SK-N-SH (cell line): Measurements from ENCODE around the gene PKNOX2. TPM values are rescaled to one million over a fixed set of nuclear protein-coding genes. Genes with fewer than 3 reads are reported as not detected.

Source experiments
- CTCF ChIA-PET: fragments of 300-600, 350-600 bp; formaldehyde crosslinking; extraction: SDS; loops from one replicate; lab custom pipeline; 2021; lab: Yijun Ruan, JAX
- POLR2A ChIA-PET: fragments of 350-600 bp; sonication (Branson Sonifier 250); formaldehyde crosslinking; extraction: SDS; loops from one replicate; lab custom pipeline; 2020; ENCODE audit warnings: antibody characterized with exemption, inconsistent platforms; lab: Yijun Ruan, JAX
- DNase-seq: peaks from one replicate; pipeline ENCODE4 v3.0.0; 2012
- H2AFZ ChIP-seq: fragments of 200-600 bp; sonication (generic); 2 replicates; pipeline ENCODE4 v1.8.1; 2016; ENCODE audit warnings: antibody characterized with exemption, mild to moderate bottlenecking, low read depth
- H3F3A ChIP-seq: fragments of 200-600 bp; sonication (generic); replicated peaks from 2 replicates; pipeline ENCODE3; 2016; ENCODE audit warnings: antibody characterized with exemption, mild to moderate bottlenecking; ENCODE audit not compliant: insufficient read depth
- H3K27ac ChIP-seq, 2 experiments: fragments of 200-500 bp in 1 of 2; fragments of 200-600 bp in 1 of 2; sonication (Bioruptor generic) in 1 of 2; sonication (generic), shearing (Covaris generic) in 1 of 2; 2 replicates each; pipeline versions ENCODE4 v1.5.1 to v1.6.1; 2014 to 2016; ENCODE audit warnings: low read depth in 2 of 2, inconsistent platforms in 1 of 2, low read length in 1 of 2, mild to moderate bottlenecking in 1 of 2, mixed read lengths in 1 of 2
- H3K27me3 ChIP-seq: fragments of 200-600 bp; sonication (generic), shearing (Covaris generic); 2 replicates; pipeline ENCODE4 v1.6.1; 2016; ENCODE audit warnings: mixed run types; ENCODE audit not compliant: insufficient read depth
- H3K36me3 ChIP-seq, 2 experiments: fragments of 200-500 bp in 1 of 2; fragments of 200-600 bp in 1 of 2; sonication (Bioruptor generic) in 1 of 2; sonication (generic) in 1 of 2; replicated peaks in 1 of 2; 2 replicates each; pipeline versions ENCODE3 to v1.5.1; 2014 to 2016; ENCODE audit warnings: low read length in 1 of 2, mild to moderate bottlenecking in 1 of 2; ENCODE audit not compliant: insufficient read depth in 2 of 2, control insufficient read depth in 1 of 2
- H3K4me1 ChIP-seq, 2 experiments: fragments of 200-500 bp in 1 of 2; fragments of 200-600 bp in 1 of 2; sonication (Bioruptor generic) in 1 of 2; sonication (generic), shearing (Covaris generic) in 1 of 2; 2 replicates each; pipeline versions ENCODE4 v1.5.1 to v1.6.1; 2014 to 2016; ENCODE audit warnings: low read depth in 1 of 2, low read length in 1 of 2, mixed run types in 1 of 2; ENCODE audit not compliant: insufficient read depth in 2 of 2, control insufficient read depth in 1 of 2
- H3K4me2 ChIP-seq: fragments of 200-600 bp; sonication (generic), shearing (Covaris generic); 2 replicates; pipeline ENCODE4 v1.6.1; 2017; ENCODE audit warnings: mixed run types
- H3K4me3 ChIP-seq, 2 experiments: fragments of 200-500 bp in 1 of 2; fragments of 200-600 bp in 1 of 2; sonication (Bioruptor generic) in 1 of 2; sonication (generic), shearing (Covaris generic) in 1 of 2; 2 replicates each; pipeline versions ENCODE4 v1.5.1 to v1.8.1; 2014 to 2016; ENCODE audit warnings: low read depth in 2 of 2, inconsistent platforms in 1 of 2, low read length in 1 of 2, mild to moderate bottlenecking in 1 of 2, mixed read lengths in 1 of 2, moderate library complexity in 1 of 2
- H3K79me2 ChIP-seq: fragments of 200-600 bp; sonication (generic); 2 replicates; pipeline ENCODE4 v1.8.1; 2017; ENCODE audit warnings: mild to moderate bottlenecking; ENCODE audit not compliant: insufficient read depth
- H3K9ac ChIP-seq: fragments of 200-600 bp; sonication (generic); 2 replicates; pipeline ENCODE4 v1.6.1; 2017; ENCODE audit warnings: mixed run types
- H3K9me2 ChIP-seq: fragments of 200-600 bp; sonication (generic); 2 replicates; pipeline ENCODE4 v1.6.1; 2017; ENCODE audit warnings: mixed run types
- H3K9me3 ChIP-seq: fragments of 200-600 bp; sonication (generic); 2 replicates; pipeline ENCODE4 v1.6.1; 2017; ENCODE audit warnings: mixed run types, mild to moderate bottlenecking, moderate library complexity
- H4K20me1 ChIP-seq: fragments of 200-600 bp; sonication (generic); 2 replicates; pipeline ENCODE4 v1.6.1; 2017; ENCODE audit warnings: mild to moderate bottlenecking, mixed run types; ENCODE audit not compliant: insufficient read depth
- EP300 ChIP-seq, 2 experiments: IDR thresholded peaks; 2 replicates each; pipeline versions ENCODE4 v1.4.0 to v1.6.1; 2012; ENCODE audit warnings: borderline replicate concordance in 1 of 2, low read depth in 1 of 2, low read length in 1 of 2
- FOXJ3 ChIP-seq: sonication (generic); formaldehyde crosslinking; IDR thresholded peaks from 2 replicates; pipeline ENCODE4 v1.5.1; 2020; ENCODE audit warnings: mild to moderate bottlenecking, missing genetic modification reagents
- FOXM1 ChIP-seq: IDR thresholded peaks from 2 replicates; pipeline ENCODE4 v1.4.0; 2012; ENCODE audit warnings: low read depth, mild to moderate bottlenecking
- IRF3 ChIP-seq: fragments of 150-350 bp; IDR thresholded peaks from 2 replicates; pipeline ENCODE4 v1.6.1; 2016; ENCODE audit warnings: mild to moderate bottlenecking, low read depth, low read length
- JUND ChIP-seq: IDR thresholded peaks from 2 replicates; pipeline ENCODE4 v1.4.0; 2012
- NFIC ChIP-seq: IDR thresholded peaks from 2 replicates; pipeline ENCODE4 v1.4.0; 2012; ENCODE audit warnings: borderline replicate concordance
- RAD21 ChIP-seq: IDR thresholded peaks from 2 replicates; pipeline ENCODE4 v1.6.1; 2012; ENCODE audit warnings: mild to moderate bottlenecking, low read length
- REST ChIP-seq: IDR thresholded peaks from 2 replicates; pipeline ENCODE4 v1.6.1; 2012; ENCODE audit warnings: mild to moderate bottlenecking, low read depth, low read length, moderate library complexity
- SIN3A ChIP-seq: IDR thresholded peaks from 2 replicates; pipeline ENCODE4 v1.6.1; 2012; ENCODE audit warnings: low read depth, mild to moderate bottlenecking, low read length, moderate library complexity, borderline replicate concordance
- SMC3 ChIP-seq: IDR thresholded peaks from 2 replicates; pipeline ENCODE4 v1.6.1; 2012; ENCODE audit warnings: low read depth, low read length, improper control_type of control experiment
- USF1 ChIP-seq: IDR thresholded peaks from 2 replicates; pipeline ENCODE4 v1.4.0; 2012; ENCODE audit warnings: low read depth, borderline replicate concordance
- ZBTB33 ChIP-seq: IDR thresholded peaks from 2 replicates; pipeline ENCODE4 v1.4.0; 2012; ENCODE audit warnings: low read depth, borderline replicate concordance
- WGBS: methylation state at CpG from one replicate; pipeline ENCODE4 v1.1.6; 2017; ENCODE audit warnings: low lambda C conversion rate; 5-methylcytosine and 5-hydroxymethylcytosine counted together
- polyA plus RNA-seq, 3 experiments: library from polyadenylated mRNA; depleted of rRNA; stranded (reverse); fragments of >200 nt; gene quantifications; 2 replicates each; pipeline ENCODE4 v1.2.3, GENCODE V29; 2012
- TF ChIP-seq, protein P1 (sequence below): IDR thresholded peaks from 2 replicates; pipeline ENCODE4 v1.4.0; 2012; ENCODE audit warnings: low read depth
- TF ChIP-seq, protein P2 (sequence below): fragments of 150-350 bp; IDR thresholded peaks from 2 replicates; pipeline ENCODE4 v1.6.1; 2017; ENCODE audit warnings: antibody characterized with exemption, low read length, low read depth, borderline replicate concordance

The PKNOX2 gene
- polyA plus RNA-seq, 1 of the 3 experiments (the other 2 are of a cell fraction) = 0.02 TPM

GRCh38 chr11:125179346-125179745 lies 14.8 kb downstream of the PKNOX2 start:
- CTCF ChIA-PET = interaction anchor here (1.5 to 2.1 kb wide), 3 partner anchors 14 to 250 kb away, joined by 3 to 6 read pairs (median 5); partner anchors contain the start of gene PKNOX2
- Histone ChIP-seq H4K20me1 (no peaks in the 10 kb centered on the region), H3K9me3 (no peaks in the 10 kb centered on the region), H2AFZ (no peak overlapping the region), H3K27me3 (no peaks in the 10 kb centered on the region), H3K4me3 (no peak overlapping the region), H3K36me3 (no peaks in the 10 kb centered on the region), H3F3A (no peaks in the 10 kb centered on the region), H3K9me2 (no peaks in the 10 kb centered on the region), H3K9ac (no peak overlapping the region), H3K4me2 (no peak overlapping the region), H3K4me1 (no peaks in the 10 kb centered on the region), H3K27ac (no peak overlapping the region), H3K79me2 (no peaks in the 10 kb centered on the region)
- 67% methylated on average over 6 of the region's 9 CpGs for WGBS
- TF ChIP-seq, protein P1, sequence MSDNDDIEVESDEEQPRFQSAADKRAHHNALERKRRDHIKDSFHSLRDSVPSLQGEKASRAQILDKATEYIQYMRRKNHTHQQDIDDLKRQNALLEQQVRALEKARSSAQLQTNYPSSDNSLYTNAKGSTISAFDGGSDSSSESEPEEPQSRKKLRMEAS = no peak
- no peak for TF ChIP-seq REST
- TF ChIP-seq SIN3A = no peak
- no peak for TF ChIP-seq EP300 (IDR thresholded peaks at IDR 0.05; ENCODE audit: borderline replicate concordance in 1 of 2, low read depth in 1 of 2, low read length in 1 of 2)
- no peak for TF ChIP-seq USF1
- TF ChIP-seq FOXJ3 (CRISPR knock-in tag) = no peak
- TF ChIP-seq, protein P2, sequence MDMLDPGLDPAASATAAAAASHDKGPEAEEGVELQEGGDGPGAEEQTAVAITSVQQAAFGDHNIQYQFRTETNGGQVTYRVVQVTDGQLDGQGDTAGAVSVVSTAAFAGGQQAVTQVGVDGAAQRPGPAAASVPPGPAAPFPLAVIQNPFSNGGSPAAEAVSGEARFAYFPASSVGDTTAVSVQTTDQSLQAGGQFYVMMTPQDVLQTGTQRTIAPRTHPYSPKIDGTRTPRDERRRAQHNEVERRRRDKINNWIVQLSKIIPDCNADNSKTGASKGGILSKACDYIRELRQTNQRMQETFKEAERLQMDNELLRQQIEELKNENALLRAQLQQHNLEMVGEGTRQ = no peak
- no peak for TF ChIP-seq FOXM1
- TF ChIP-seq RAD21 = no peak
- TF ChIP-seq SMC3 = no peak
- TF ChIP-seq NFIC = no peak
- no peak for TF ChIP-seq IRF3
- no peak for TF ChIP-seq ZBTB33
- no peak for TF ChIP-seq JUND
- DNase-seq = no peak
- POLR2A ChIA-PET = no interaction called here
